Suprapubic skin (tissue), 3 donors: ENCODE measurements around the gene ARHGEF12.

Experiments
- CTCF ChIP-seq, 2 donors: fragments of 200-600 bp in 1 of 2; fragments of 450-650 bp in 1 of 2; sonication (generic) in 1 of 2; IDR thresholded peaks; one replicate each; pipeline ENCODE4 v1.5.1; 2016 to 2019; ENCODE audit warnings: antibody characterized with exemption in 2 of 2, mild to moderate bottlenecking in 1 of 2, moderate library complexity in 1 of 2
- EP300 ChIP-seq: sonication (generic); formaldehyde crosslinking; IDR thresholded peaks from one replicate; pipeline ENCODE4 v1.6.1; 2017; ENCODE audit warnings: antibody characterized with exemption
- POLR2A ChIP-seq, 2 donors: fragments of 450-650 bp; IDR thresholded peaks; one replicate each; pipeline ENCODE4 v1.6.1; 2017; ENCODE audit warnings: antibody characterized with exemption in 2 of 2, mild to moderate bottlenecking in 2 of 2, moderate library complexity in 2 of 2

- TF ChIP-seq CTCF (IDR thresholded peaks at IDR 0.05) (no peak), POLR2A (IDR thresholded peaks at IDR 0.05) (no peak), EP300 (no peak)
Observed at GRCh38 chr11:120342678-120343077, 6.5 kb downstream of the ARHGEF12 start.
